Astrocyte (in vitro differentiated cells and primary cell): ENCODE results near the gene NSD1. TPM values are rescaled to one million over a fixed set of nuclear protein-coding genes. Genes with fewer than 3 reads are reported as not detected.
A peak's percentile ranks its signal among the peaks of the same experiment; 100 is the strongest.

Experiments
- DNase-seq: peaks from one replicate; pipeline ENCODE4 v3.0.0-alpha.2; 2010; ENCODE audit warnings: low read depth
- FAIRE-seq: peaks from 2 replicates; lab custom pipeline; 2011; peaks lifted over from hg19 to GRCh38; lab: Jason Lieb, UNC
- H2AFZ ChIP-seq: 2 replicates; pipeline ENCODE4 v1.6.0; 2012; ENCODE audit warnings: low read depth, low read length, inconsistent platforms
- H3K27ac ChIP-seq: 2 replicates; pipeline ENCODE4 v1.5.1; 2011; ENCODE audit warnings: low read depth, low read length, inconsistent platforms
- H3K27me3 ChIP-seq: 2 replicates; pipeline ENCODE4 v1.6.0; 2011; ENCODE audit warnings: low read length, inconsistent platforms; ENCODE audit not compliant: insufficient read depth
- H3K36me3 ChIP-seq: 2 replicates; pipeline ENCODE4 v1.5.1; 2011; ENCODE audit warnings: low read length, inconsistent platforms; ENCODE audit not compliant: insufficient read depth
- H3K4me1 ChIP-seq: 2 replicates; pipeline ENCODE4 v1.5.1; 2011; ENCODE audit warnings: low read length, inconsistent platforms; ENCODE audit not compliant: insufficient read depth
- H3K4me2 ChIP-seq: 2 replicates; pipeline ENCODE4 v1.6.0; 2012; ENCODE audit warnings: low read length, inconsistent platforms
- H3K4me3 ChIP-seq: 2 replicates; pipeline ENCODE4 v1.5.1; 2011; ENCODE audit warnings: low read depth, mild to moderate bottlenecking, low read length, inconsistent platforms; ENCODE audit not compliant: insufficient read depth
- H3K79me2 ChIP-seq: 2 replicates; pipeline ENCODE4 v1.6.0; 2012; ENCODE audit warnings: mild to moderate bottlenecking, low read length, inconsistent platforms; ENCODE audit not compliant: insufficient read depth
- H3K9ac ChIP-seq: 2 replicates; pipeline ENCODE4 v1.6.0; 2012; ENCODE audit warnings: mild to moderate bottlenecking, low read length, inconsistent platforms
- H3K9me3 ChIP-seq: 2 replicates; pipeline ENCODE4 v1.5.1; 2012; ENCODE audit warnings: low read depth, mild to moderate bottlenecking, low read length, inconsistent platforms; ENCODE audit not compliant: insufficient read depth
- H4K20me1 ChIP-seq: 2 replicates; pipeline ENCODE4 v1.6.0; 2012; ENCODE audit warnings: low read length, inconsistent platforms; ENCODE audit not compliant: insufficient read depth
- H3K27ac Mint-ChIP-seq: one replicate; pipeline ENCODE4 v1.8.0; 2021; ENCODE audit warnings: mild to moderate bottlenecking, mixed read lengths; ENCODE audit not compliant: unreplicated experiment
- H3K27me3 Mint-ChIP-seq: one replicate; pipeline ENCODE4 v1.8.0; 2021; ENCODE audit warnings: low read depth, mixed read lengths; ENCODE audit not compliant: unreplicated experiment
- H3K36me3 Mint-ChIP-seq: one replicate; pipeline ENCODE4 v1.8.0; 2021; ENCODE audit warnings: low read depth, mixed read lengths; ENCODE audit not compliant: unreplicated experiment
- H3K4me1 Mint-ChIP-seq: one replicate; pipeline ENCODE4 v1.8.0; 2021; ENCODE audit warnings: low read depth, mixed read lengths; ENCODE audit not compliant: unreplicated experiment
- H3K4me3 Mint-ChIP-seq: one replicate; pipeline ENCODE4 v1.8.0; 2021; ENCODE audit warnings: mild to moderate bottlenecking, moderate library complexity, mixed read lengths; ENCODE audit not compliant: unreplicated experiment
- H3K9me3 Mint-ChIP-seq: one replicate; pipeline ENCODE4 v1.8.0; 2021; ENCODE audit warnings: mild to moderate bottlenecking, mixed read lengths; ENCODE audit not compliant: unreplicated experiment
- EZH2 ChIP-seq: IDR thresholded peaks from 2 replicates; pipeline ENCODE4 v1.6.1; 2012; ENCODE audit warnings: mild to moderate bottlenecking, low read length, inconsistent platforms; ENCODE audit not compliant: insufficient read depth
- total RNA-seq: library from RNA; stranded (reverse); gene quantifications from 2 replicates; pipeline ENCODE4 v1.2.1, GENCODE V29; 2021
- TF ChIP-seq, protein P1 (sequence below): IDR thresholded peaks from 2 replicates; pipeline ENCODE4 v1.5.1; 2011; ENCODE audit warnings: low read depth, mild to moderate bottlenecking, inconsistent platforms, low read length, moderate library complexity; ENCODE audit not compliant: insufficient read depth

The NSD1 gene
- total RNA-seq, 1 donor from 2014 or later, result 71.9 TPM

DNA sequence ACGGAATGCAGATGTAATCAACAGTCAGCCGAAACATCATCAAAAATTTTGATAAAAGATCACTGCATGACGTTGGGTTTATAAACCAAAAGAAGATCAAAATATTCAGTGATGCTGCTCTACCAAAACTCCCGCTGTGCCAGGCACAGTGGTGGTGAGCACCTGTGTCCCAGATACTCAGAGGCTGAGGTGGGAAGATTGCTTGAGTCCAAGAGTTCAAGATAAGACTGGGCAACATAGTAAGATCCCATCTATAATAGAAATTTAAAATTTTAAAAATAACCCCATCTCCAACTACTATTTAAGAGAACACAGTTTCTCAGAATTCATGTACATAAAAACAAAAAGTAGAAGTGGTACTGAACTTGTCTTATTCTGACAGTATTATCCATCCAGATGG, 214.1 kb downstream of the NSD1 start:
- H3K4me1 Mint-ChIP-seq, result peaks cover 15% of the 10 kb centered on the region
- no peaks in the 10 kb centered on the region for H3K9me3 Mint-ChIP-seq
- Histone ChIP-seq H3K27me3 (no peaks in the 10 kb centered on the region), H3K79me2 (peaks cover 79% of the 10 kb centered on the region), H3K9me3 (no peaks in the 10 kb centered on the region), H2AFZ (no peak overlapping the region), H3K4me1 (peaks cover 18% of the 10 kb centered on the region), H3K4me3 (no peak overlapping the region), H3K9ac (no peak overlapping the region), H3K4me2 (no peak overlapping the region), H3K27ac (no peak overlapping the region), H3K36me3 (peaks cover 24% of the 10 kb centered on the region), H4K20me1 (peaks cover 58% of the 10 kb centered on the region)
- H3K27ac Mint-ChIP-seq, result no peak overlapping the region
- no peaks in the 10 kb centered on the region for H3K27me3 Mint-ChIP-seq
- DNase-seq (no peak), FAIRE-seq (no peak)
- no peak overlapping the region for H3K4me3 Mint-ChIP-seq
- no peaks in the 10 kb centered on the region for H3K36me3 Mint-ChIP-seq
- TF ChIP-seq, protein P1, sequence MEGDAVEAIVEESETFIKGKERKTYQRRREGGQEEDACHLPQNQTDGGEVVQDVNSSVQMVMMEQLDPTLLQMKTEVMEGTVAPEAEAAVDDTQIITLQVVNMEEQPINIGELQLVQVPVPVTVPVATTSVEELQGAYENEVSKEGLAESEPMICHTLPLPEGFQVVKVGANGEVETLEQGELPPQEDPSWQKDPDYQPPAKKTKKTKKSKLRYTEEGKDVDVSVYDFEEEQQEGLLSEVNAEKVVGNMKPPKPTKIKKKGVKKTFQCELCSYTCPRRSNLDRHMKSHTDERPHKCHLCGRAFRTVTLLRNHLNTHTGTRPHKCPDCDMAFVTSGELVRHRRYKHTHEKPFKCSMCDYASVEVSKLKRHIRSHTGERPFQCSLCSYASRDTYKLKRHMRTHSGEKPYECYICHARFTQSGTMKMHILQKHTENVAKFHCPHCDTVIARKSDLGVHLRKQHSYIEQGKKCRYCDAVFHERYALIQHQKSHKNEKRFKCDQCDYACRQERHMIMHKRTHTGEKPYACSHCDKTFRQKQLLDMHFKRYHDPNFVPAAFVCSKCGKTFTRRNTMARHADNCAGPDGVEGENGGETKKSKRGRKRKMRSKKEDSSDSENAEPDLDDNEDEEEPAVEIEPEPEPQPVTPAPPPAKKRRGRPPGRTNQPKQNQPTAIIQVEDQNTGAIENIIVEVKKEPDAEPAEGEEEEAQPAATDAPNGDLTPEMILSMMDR, result no peak
- no peak for TF ChIP-seq EZH2

DNA sequence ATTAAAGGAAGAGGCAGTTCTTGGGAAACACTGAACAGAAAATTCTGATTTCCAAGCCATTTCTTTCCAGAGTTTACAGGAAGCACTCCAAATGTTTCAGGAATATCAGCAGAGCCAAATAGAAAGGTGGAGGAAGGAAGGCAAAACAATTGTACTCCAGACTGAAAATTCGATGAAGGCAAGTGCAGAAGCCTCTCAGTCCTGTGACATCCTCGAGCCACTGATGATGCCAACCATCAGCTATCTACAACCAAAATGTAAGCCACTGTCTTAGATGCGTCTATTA, 215.7 kb downstream of the NSD1 start:
- H3K36me3 ChIP-seq, result peaks cover 17% of the 10 kb centered on the region
- H3K27me3 ChIP-seq, result no peaks in the 10 kb centered on the region
- no peaks in the 10 kb centered on the region for H3K9me3 ChIP-seq
- H2AFZ ChIP-seq, result no peak overlapping the region
- no peak for TF ChIP-seq EZH2
- TF ChIP-seq, protein P1, result no peak
- H3K36me3 Mint-ChIP-seq, result peaks cover 2% of the 10 kb centered on the region
- DNase-seq (no peak), FAIRE-seq (no peak)
- H3K4me1 Mint-ChIP-seq, result peaks cover 18% of the 10 kb centered on the region
- H3K27ac ChIP-seq, result no peak overlapping the region
- peaks cover 18% of the 10 kb centered on the region for H3K4me1 ChIP-seq
- peak overlapping the region; percentile 47 for H3K4me3 Mint-ChIP-seq
- H4K20me1 ChIP-seq, result peaks cover 51% of the 10 kb centered on the region
- no peak overlapping the region for H3K27ac Mint-ChIP-seq
- H3K27me3 Mint-ChIP-seq, result peaks cover 1% of the 10 kb centered on the region
- H3K4me2 ChIP-seq, result peak overlapping the region; percentile 93
- peaks cover 3% of the 10 kb centered on the region for H3K9me3 Mint-ChIP-seq
- peak overlapping the region; percentile 19 for H3K9ac ChIP-seq
- no peak overlapping the region for H3K4me3 ChIP-seq
- peaks cover 65% of the 10 kb centered on the region for H3K79me2 ChIP-seq

DNA sequence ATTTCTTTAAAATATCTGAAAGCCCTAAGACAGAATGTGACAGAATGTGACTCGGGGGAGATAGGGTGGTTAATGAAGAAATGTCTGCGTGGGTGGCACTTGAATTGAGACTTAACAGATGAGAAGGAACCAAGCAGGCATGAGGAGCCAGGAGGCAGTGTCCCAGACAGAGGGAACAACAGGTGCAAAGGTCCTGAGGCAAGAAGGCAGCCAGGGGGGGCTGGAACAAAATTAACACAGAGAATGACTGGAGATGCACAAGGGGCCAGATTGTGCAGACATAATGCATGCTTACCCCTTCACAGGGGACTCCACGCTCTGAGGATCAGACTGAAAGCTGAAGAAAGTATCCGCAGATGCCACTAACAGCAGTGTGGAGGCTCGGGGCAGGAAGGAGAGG, 216.2 kb downstream of the NSD1 start:
- no peak for TF ChIP-seq EZH2
- TF ChIP-seq, protein P1, result no peak
- H3K4me3 ChIP-seq, result no peak overlapping the region
- no peak for FAIRE-seq
- no peak for DNase-seq
- no peaks in the 10 kb centered on the region for H3K9me3 ChIP-seq
- H3K27me3 ChIP-seq, result no peaks in the 10 kb centered on the region
- H3K27ac ChIP-seq, result no peak overlapping the region
- peak overlapping the region; percentile 93 for H3K4me2 ChIP-seq
- Mint-ChIP-seq H3K4me3 (peak overlapping the region; percentile 98), H3K36me3 (peaks cover 2% of the 10 kb centered on the region), H3K27ac (no peak overlapping the region), H3K9me3 (peaks cover 6% of the 10 kb centered on the region), H3K27me3 (peaks cover 5% of the 10 kb centered on the region), H3K4me1 (peaks cover 21% of the 10 kb centered on the region)
- H3K9ac ChIP-seq, result peak overlapping the region; percentile 93
- peaks cover 17% of the 10 kb centered on the region for H3K36me3 ChIP-seq
- no peak overlapping the region for H2AFZ ChIP-seq
- H3K79me2 ChIP-seq, result peaks cover 63% of the 10 kb centered on the region
- peaks cover 18% of the 10 kb centered on the region for H3K4me1 ChIP-seq
- peaks cover 50% of the 10 kb centered on the region for H4K20me1 ChIP-seq

Other genes starting within 250 kb of the NSD1 start
- gene HK3, start 234.4 kb upstream of the NSD1 start, total RNA-seq, result 0.14 TPM in 1 of 2 replicates, not detected in the other
- gene UIMC1, start 127.0 kb upstream of the NSD1 start, total RNA-seq, result 36.1 and 41.0 TPM in 2 replicates
- 11.1 and 13.8 TPM in 2 replicates for gene ZNF346, start 111.1 kb upstream of the NSD1 start, total RNA-seq
- gene FGFR4, start 46.9 kb upstream of the NSD1 start, total RNA-seq, result 3.8 and 4.8 TPM in 2 replicates
- 31.7 and 36.4 TPM in 2 replicates for gene RAB24, start 169.9 kb downstream of the NSD1 start, total RNA-seq
- 178 and 196 TPM in 2 replicates for gene PRELID1, start 170.0 kb downstream of the NSD1 start, total RNA-seq
- 2.3 and 2.8 TPM in 2 replicates for gene MXD3, start 178.1 kb downstream of the NSD1 start, total RNA-seq
- 103 and 106 TPM in 2 replicates for gene LMAN2, start 217.9 kb downstream of the NSD1 start, total RNA-seq
- 7.8 and 11.3 TPM in 2 replicates for gene RGS14, start 224.2 kb downstream of the NSD1 start, total RNA-seq